Measurements from ENCODE around the gene SDK1.
A peak's percentile ranks its signal among the peaks of the same experiment; 100 is the strongest.

The SDK1 gene

DNA sequence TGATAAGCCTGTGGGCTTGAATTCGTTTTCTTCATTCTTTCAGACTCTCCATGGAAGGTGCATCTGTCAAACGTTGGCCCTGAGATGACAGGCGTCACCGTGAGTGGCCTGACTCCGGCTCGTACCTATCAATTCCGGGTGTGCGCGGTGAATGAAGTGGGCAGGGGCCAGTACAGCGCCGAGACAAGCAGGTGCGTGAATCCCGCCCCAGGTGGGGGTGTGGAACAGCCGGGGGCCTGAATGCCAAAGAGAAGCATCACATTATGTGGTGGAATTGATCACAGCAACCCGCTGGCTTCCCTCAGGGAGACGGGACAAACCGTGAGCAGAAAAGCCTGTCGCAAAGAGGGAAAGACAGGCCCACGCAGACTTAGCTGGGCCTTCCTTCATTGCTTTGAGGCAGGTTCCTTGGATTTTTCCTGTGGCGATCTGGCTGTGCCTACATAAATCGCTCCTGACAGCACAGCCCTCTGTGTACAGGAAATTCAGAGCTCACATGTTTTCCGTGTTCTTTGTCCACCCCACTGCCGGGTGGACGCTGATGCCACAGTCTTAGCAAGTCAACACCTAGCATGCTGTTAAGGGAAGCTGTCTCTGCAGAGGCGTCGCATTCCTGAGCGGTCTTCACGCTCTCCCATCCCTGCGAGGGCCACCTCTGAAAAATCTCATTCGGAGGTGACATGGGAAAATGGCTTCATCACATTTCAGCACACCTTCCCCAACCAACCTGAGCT is 710.0 kb downstream of the SDK1 start:
- no peak for DNase-seq

GRCh38 chr7:4013793-4014192 is 712.7 kb downstream of the SDK1 start:
- no peak for DNase-seq

GRCh38 chr7:4014346-4015050 is 713.4 kb downstream of the SDK1 start:
- no peak for DNase-seq

- no peak for DNase-seq
Measured at GRCh38 chr7:4015371-4015770, 714.3 kb downstream of the SDK1 start.

DNA sequence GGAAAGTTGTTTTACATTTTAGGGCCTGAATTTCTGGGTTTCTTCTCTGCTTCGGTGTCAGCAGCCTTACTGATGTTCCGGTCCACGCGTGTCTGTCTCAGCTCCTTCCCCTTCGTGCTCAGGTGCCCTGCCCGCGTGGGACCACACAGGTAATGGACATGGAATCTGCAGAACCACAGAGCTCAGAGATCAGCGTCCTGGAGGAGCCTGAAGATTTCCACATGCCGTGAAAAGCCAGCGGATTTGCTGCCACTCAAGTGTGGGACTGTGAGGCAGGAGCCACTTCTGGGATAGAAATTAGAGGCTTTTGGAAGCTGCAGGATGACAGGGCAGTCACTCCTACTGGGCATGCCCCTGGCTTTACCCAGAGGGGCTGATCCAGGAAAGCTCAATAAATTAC is 714.9 kb downstream of the SDK1 start:
- no peak for DNase-seq

GRCh38 chr7:4017081-4017480 is 716.0 kb downstream of the SDK1 start:
- no peak for DNase-seq

- DNase-seq: no peak
Measured at GRCh38 chr7:4017785-4018184, 716.7 kb downstream of the SDK1 start.

DNA sequence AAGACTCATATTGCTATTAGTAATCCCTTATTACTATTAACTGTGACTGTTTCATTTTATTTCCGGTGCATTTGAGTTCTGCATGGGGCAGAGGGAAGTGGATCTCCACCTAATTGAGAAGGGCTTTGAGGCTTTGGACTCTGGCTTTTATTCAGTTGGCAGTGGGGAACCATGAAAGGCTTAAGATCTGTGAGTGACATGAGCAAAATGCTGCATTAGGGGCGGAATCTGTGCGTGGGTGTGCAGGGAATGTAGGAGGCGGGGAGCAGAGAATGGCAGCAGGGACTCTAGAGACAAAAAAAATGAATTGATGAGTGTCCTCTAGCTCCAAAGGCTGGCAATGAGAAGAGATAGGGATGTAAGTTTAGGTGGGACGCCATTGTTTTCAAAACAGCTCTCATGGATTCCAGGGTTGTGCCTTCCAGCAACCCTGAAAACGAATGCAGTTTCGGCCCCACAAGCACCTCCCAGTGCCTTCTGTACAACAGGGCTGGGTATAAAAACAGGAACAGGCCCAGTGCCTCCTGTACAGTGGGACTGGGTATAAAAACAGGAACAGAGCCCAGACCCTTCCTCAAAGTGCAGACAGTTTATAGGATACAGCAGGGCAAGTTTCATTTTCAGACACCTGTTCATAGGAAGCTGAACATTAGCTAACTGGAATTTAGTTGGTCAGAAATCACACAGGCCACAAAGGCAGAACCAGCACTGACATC is 717.7 kb downstream of the SDK1 start:
- DNase-seq: no peak

GRCh38 chr7:4020086-4020485 is 719.0 kb downstream of the SDK1 start:
- DNase-seq: no peak

GRCh38 chr7:4021413-4021812 is 720.4 kb downstream of the SDK1 start:
- no peak for DNase-seq

- peak in 1 of 51 donors; percentile 10 for DNase-seq
Measured at GRCh38 chr7:4022265-4022664, 721.2 kb downstream of the SDK1 start.

DNA sequence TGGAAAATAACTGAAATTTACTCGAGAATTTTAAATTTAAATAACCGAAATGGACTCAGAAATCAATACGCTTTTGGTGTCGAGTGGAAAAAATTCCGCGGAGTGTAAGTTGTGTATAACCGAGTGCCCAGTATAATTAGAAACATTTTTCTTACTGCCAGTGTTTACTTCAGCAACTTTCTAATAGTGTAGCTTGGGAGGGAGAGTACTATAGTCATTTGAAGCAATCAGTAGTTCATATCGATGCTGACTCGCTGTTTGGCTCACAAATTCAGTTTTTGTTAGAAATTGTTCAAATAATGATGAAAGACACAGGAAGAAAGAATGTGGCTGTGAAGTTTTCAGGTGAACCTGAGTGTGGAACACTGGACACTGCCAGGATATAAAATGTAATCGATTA is 722.5 kb downstream of the SDK1 start:
- DNase-seq: no peak

- DNase-seq: no peak
Measured at GRCh38 chr7:4024133-4024532, 723.1 kb downstream of the SDK1 start.

DNA sequence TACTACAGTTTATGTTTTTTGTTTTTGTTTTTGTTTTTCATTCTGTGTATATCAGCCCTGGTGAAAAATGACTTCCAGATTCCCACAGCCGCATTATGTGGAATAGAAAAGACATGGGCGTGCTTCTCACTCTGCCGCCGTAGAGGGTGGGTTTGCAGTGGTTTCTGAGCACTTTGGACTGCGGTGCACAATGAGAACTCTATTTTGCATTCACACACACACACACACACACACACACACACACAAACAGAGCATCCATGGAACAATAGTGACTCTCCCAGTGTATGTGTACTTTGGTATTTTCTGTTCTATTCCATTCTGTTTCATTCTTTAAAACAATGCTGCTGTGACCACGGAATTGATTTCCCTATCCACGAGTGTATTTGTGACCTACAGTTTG is 723.8 kb downstream of the SDK1 start:
- DNase-seq: no peak

DNA sequence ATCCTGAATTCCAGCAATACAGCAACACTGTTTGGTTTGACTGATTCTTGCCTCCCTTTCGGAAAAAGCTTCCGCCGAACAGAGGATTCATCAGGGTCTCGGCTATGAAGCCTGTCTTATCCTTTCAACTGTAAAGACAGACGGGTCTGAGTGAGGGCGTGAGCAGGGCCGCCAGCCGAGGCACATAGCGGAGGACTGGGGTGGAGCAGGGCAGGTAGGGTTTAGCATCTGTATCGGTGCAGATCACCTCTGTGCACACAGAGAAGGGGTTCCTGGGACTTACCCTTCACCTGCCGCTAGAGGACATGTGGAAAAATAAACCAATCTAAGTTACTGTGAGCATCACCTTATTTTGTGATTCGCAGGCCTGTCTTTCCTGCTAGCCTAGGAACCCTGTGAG is 724.2 kb downstream of the SDK1 start:
- no peak for DNase-seq

- DNase-seq: peak in 1 of 51 donors; percentile 24
Measured at GRCh38 chr7:4025694-4026615, 724.9 kb downstream of the SDK1 start.

GRCh38 chr7:4026941-4027486 is 726.0 kb downstream of the SDK1 start:
- no peak for DNase-seq

DNA sequence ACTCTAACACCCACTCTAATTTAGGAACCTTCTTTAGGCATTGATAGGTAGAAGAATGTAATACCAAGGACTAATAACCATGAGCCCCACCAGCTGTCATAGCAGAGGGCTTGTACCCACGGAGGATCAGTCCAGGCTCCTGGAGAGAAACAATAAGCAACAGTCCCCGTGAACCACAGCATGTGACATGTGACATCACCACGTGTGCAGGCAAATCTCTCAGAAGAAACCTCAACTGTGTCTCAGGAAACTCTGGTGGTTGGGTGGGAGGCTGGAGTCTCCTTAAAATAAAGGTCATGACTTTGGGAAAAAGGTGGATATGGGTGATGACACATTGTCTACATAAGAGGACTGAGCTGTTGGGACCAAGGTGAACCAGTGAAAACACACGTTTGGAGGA is 727.2 kb downstream of the SDK1 start:
- DNase-seq: no peak

DNA sequence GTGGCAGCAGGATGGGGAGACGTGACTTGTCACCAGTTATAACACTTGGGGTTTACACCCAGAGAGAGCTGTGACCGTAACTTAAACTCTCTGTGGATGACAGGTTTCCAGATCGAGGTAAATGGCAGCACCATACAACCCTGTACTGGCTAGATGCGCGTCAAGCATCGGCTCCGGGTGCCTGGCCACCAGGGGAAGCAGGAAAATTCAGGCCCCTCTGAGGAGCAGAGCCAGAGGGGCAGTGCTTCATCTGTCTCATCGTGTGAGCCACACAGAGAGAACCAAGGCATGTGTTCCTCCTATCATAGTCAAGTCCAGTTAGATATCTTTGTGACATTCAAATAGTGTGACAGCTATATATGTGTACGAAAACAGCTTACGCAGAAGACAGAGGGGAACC is 728.9 kb downstream of the SDK1 start:
- DNase-seq: no peak

- DNase-seq: no peak
Measured at GRCh38 chr7:4030346-4030950, 729.4 kb downstream of the SDK1 start.

DNA sequence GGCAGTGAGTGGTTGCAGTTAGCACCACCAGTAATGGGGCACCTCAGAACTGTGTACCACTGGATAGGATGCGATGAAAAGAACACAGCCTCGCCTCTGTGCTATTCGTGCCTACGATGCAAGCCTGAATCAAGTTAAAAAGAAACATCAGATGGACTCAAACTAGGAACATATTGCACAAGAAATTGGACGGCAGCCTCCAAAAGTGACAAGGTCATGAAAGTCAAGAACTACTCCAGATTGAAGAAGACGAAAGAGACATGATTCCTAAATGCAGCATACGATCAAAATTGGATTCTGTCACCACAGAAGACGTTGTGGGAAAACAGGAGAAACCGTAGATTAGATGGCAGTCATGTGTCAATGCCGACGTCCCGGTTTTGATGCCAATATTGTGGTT is 732.9 kb downstream of the SDK1 start:
- DNase-seq: no peak

Measured in hypothalamus (tissue), 51 donors.